BJ (cell line): ENCODE measurements around the gene PCED1B. TPM values are rescaled to one million over a fixed set of nuclear protein-coding genes. Genes with fewer than 3 reads are reported as not detected.
"Not testable (repeated sequence)": the region's sequence is repeated elsewhere in the genome, so short reads cannot be mapped to it uniquely, and the experiment has no call there.

ENCODE experiments used
- CTCF ChIA-PET: fragments of 350-600 bp; formaldehyde crosslinking; extraction: SDS; loops from one replicate; lab custom pipeline; 2021; ENCODE audit warnings: antibody characterized with exemption, inconsistent platforms; lab: Yijun Ruan, JAX
- POLR2A ChIA-PET: fragments of 300-600 bp; sonication (Branson Sonifier 250); formaldehyde crosslinking; extraction: SDS; loops from one replicate; lab custom pipeline; 2021; ENCODE audit warnings: antibody characterized with exemption; lab: Charles Lee
- DNase-seq: peaks from one replicate; pipeline ENCODE4 v3.0.0-alpha.2; 2011; ENCODE audit warnings: low read depth
- H3K27me3 ChIP-seq: 2 replicates; pipeline ENCODE4 v1.6.0; 2011; ENCODE audit warnings: low read length; ENCODE audit not compliant: control insufficient read depth, insufficient read depth
- H3K36me3 ChIP-seq: 2 replicates; pipeline ENCODE4 v1.5.1; 2011; ENCODE audit warnings: low read length; ENCODE audit not compliant: control insufficient read depth, insufficient read depth
- H3K4me3 ChIP-seq: 2 replicates; pipeline ENCODE4 v1.5.1; 2011; ENCODE audit warnings: low read depth, mild to moderate bottlenecking, control low read depth, low read length
- polyA plus RNA-seq: library from polyadenylated mRNA; depleted of rRNA; stranded (reverse); fragments of >200 nt; gene quantifications from 2 replicates; pipeline ENCODE4 v1.2.3, GENCODE V29; 2011
- TF ChIP-seq, protein P1 (sequence below): IDR thresholded peaks from 2 replicates; pipeline ENCODE4 v1.5.1; 2011; ENCODE audit warnings: low read depth, mild to moderate bottlenecking, control low read depth, inconsistent platforms, low read length, moderate library complexity; ENCODE audit not compliant: insufficient read depth

Gene PCED1B
- polyA plus RNA-seq, 1 experiment, result 7.8 TPM

GRCh38 chr12:47190905-47191304, 111.5 kb downstream of the PCED1B start:
- ChIA-PET POLR2A (no interaction called here), CTCF (interaction anchor here (0.8 kb wide), 1 partner anchor 21 kb away, joined by 3 read pairs; no protein-coding TSS in a partner anchor)
- DNase-seq, result no peak
- H3K27me3 ChIP-seq, result no peaks in the 10 kb centered on the region
- no peaks in the 10 kb centered on the region for H3K36me3 ChIP-seq
- H3K4me3 ChIP-seq, result no peak overlapping the region
- TF ChIP-seq, protein P1, sequence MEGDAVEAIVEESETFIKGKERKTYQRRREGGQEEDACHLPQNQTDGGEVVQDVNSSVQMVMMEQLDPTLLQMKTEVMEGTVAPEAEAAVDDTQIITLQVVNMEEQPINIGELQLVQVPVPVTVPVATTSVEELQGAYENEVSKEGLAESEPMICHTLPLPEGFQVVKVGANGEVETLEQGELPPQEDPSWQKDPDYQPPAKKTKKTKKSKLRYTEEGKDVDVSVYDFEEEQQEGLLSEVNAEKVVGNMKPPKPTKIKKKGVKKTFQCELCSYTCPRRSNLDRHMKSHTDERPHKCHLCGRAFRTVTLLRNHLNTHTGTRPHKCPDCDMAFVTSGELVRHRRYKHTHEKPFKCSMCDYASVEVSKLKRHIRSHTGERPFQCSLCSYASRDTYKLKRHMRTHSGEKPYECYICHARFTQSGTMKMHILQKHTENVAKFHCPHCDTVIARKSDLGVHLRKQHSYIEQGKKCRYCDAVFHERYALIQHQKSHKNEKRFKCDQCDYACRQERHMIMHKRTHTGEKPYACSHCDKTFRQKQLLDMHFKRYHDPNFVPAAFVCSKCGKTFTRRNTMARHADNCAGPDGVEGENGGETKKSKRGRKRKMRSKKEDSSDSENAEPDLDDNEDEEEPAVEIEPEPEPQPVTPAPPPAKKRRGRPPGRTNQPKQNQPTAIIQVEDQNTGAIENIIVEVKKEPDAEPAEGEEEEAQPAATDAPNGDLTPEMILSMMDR, result no peak

DNA sequence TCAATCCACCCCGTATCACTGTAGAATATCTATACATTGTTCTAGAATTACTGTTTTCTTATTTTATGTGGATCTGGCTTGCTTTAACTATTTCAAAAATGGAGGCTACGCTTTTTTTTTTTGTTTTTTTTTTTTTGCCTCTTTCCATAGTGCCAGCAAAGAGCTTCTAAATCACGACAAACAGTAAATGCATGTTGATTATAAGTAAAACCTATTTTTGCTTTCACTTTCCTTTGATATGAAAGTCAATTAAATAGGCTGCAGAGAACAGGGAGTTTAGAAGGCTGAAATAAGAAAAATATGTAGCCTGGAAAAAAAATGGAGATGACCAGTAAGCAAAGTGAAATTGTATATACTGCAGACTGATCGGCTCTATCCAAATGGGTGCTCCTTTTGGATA, 112.6 kb downstream of the PCED1B start:
- Histone ChIP-seq H3K36me3 (no peaks in the 10 kb centered on the region), H3K27me3 (no peaks in the 10 kb centered on the region), H3K4me3 (no peak overlapping the region)
- ChIA-PET POLR2A (no interaction called here), CTCF (interaction anchor here (0.9 kb wide), 2 partner anchors 15 to 27 kb away, joined by 3 to 4 read pairs; no protein-coding TSS in a partner anchor)
- DNase-seq, result no peak
- TF ChIP-seq, protein P1, result no peak

- ChIA-PET CTCF (interaction anchor here (0.9 kb wide), 2 partner anchors 14 to 28 kb away, joined by 3 to 4 read pairs; no protein-coding TSS in a partner anchor), POLR2A (no interaction called here)
- Histone ChIP-seq H3K4me3 (no peak overlapping the region), H3K27me3 (no peaks in the 10 kb centered on the region), H3K36me3 (no peaks in the 10 kb centered on the region)
- TF ChIP-seq, protein P1, result no peak
- DNase-seq, result no peak
Observed at GRCh38 chr12:47193066-47193465, 113.6 kb downstream of the PCED1B start.

DNA sequence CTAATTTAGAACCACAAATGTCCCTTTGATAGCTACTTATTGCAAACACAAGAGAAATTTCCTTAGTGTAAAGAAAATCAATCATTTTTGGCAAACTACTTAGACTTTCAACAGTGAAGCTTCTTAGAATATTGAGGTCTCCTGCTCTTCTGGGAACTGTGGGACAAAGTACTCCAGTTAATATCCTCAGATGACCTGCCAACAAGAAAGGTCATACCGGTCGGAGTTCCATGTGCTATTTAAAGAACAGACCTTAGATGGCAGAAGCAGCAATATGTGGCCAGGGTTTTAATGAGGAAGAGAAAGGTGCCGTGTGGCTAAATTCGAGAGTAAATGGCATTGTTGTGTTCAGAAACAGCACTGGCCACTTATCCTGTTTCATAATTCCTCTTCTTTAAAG, 115.1 kb downstream of the PCED1B start:
- ChIA-PET POLR2A (no interaction called here), CTCF (no interaction called here)
- no peaks in the 10 kb centered on the region for H3K36me3 ChIP-seq
- H3K4me3 ChIP-seq, result no peak overlapping the region
- TF ChIP-seq, protein P1, result no peak
- no peak for DNase-seq
- no peaks in the 10 kb centered on the region for H3K27me3 ChIP-seq

DNA sequence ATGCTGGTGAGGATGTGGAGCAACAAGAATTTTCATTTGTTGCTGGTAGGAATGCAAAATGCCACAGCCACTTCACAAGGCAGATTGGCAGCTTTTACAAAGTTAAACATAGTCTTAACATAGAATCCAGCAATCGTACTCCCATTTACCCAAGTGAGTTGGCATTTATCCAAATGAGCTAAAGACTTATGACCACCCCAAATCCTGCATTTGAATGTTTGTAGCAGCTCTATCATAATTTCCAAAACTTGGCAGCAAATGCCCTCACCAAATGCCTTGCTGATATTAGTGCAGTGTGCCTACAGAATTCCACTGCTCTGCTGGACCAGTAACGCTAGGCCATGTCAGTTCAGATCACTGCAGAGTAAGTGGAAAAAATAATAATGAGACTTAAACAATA, 121.0 kb downstream of the PCED1B start:
- TF ChIP-seq, protein P1, result no peak
- CTCF ChIA-PET, result no interaction called here
- no peak for DNase-seq
- Histone ChIP-seq H3K27me3 (no peaks in the 10 kb centered on the region), H3K36me3 (no peaks in the 10 kb centered on the region), H3K4me3 (no peak overlapping the region)
- POLR2A ChIA-PET, result no interaction called here

DNA sequence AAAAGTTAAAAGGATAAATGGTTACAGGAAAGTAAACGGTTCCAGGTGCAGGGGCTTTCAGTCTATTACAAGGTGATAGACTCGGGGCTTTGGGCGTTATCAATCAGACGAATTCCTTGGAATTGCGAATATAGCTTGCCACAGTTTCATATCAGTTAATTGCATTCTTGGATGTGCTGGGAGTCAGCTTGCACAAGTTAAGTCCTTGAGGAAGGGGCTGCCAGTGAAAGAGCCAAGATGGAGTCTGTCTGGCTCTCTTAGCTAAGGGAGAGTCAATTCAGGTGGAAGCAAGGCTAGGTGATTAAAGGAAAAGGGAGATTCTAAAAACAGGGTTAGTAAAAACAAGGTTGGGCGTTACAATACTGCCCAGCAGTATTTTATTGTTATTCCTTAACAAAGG, 121.8 kb downstream of the PCED1B start:
- H3K4me3 ChIP-seq, DNase-seq, H3K27me3 ChIP-seq, H3K36me3 ChIP-seq, POLR2A ChIA-PET: not testable (repeated sequence)
- CTCF ChIA-PET, result interaction anchor here (0.7 to 1.2 kb wide), 3 partner anchors 11 to 192 kb away, joined by 3 read pairs; no protein-coding TSS in a partner anchor
